Parathyroid adenoma (tissue), 2 donors: ENCODE measurements around the gene KLF17.

ENCODE experiments used
- H2AFZ ChIP-seq: fragments of 300-600 bp; sonication (generic); one replicate; pipeline ENCODE4 v1.7.0; 2017; ENCODE audit warnings: antibody characterized with exemption, mild to moderate bottlenecking
- H3K27ac ChIP-seq: fragments of 300-600 bp; sonication (generic); one replicate; pipeline ENCODE4 v1.7.0; 2017
- H3K27me3 ChIP-seq: fragments of 300-600 bp; sonication (generic); one replicate; pipeline ENCODE4 v1.7.0; 2017; ENCODE audit warnings: low read length; ENCODE audit not compliant: control insufficient read depth, insufficient read depth
- H3K36me3 ChIP-seq: fragments of 300-600 bp; sonication (generic); one replicate; pipeline ENCODE4 v1.7.0; 2017; ENCODE audit warnings: low read length; ENCODE audit not compliant: control insufficient read depth, insufficient read depth
- H3K4me1 ChIP-seq: fragments of 300-600 bp; sonication (generic); one replicate; pipeline ENCODE4 v1.7.0; 2017; ENCODE audit warnings: control low read depth
- H3K4me2 ChIP-seq: fragments of 300-600 bp; sonication (generic); one replicate; pipeline ENCODE4 v1.7.0; 2017; ENCODE audit warnings: low read length
- H3K4me3 ChIP-seq: fragments of 300-600 bp; sonication (generic); one replicate; pipeline ENCODE4 v1.7.0; 2017; ENCODE audit warnings: low read depth, low read length
- H3K79me2 ChIP-seq: fragments of 300-600 bp; sonication (generic); one replicate; pipeline ENCODE4 v1.7.0; 2017; ENCODE audit warnings: control low read depth
- H3K9ac ChIP-seq: fragments of 300-600 bp; sonication (generic); one replicate; pipeline ENCODE4 v1.7.0; 2017; ENCODE audit warnings: mild to moderate bottlenecking
- H3K9me3 ChIP-seq: fragments of 300-600 bp; sonication (generic); one replicate; pipeline ENCODE4 v1.7.0; 2017; ENCODE audit warnings: low read length; ENCODE audit not compliant: control insufficient read depth
- CTCF ChIP-seq: fragments of 300-600 bp; sonication (generic); IDR thresholded peaks from one replicate; pipeline ENCODE4 v1.7.0; 2017; ENCODE audit warnings: antibody characterized with exemption, mild to moderate bottlenecking
- donor health status: primary hyperparathyroidism.

The KLF17 gene

GRCh38 chr1:44146536-44147361, 28.1 kb downstream of the KLF17 start:
- no peaks in the 10 kb centered on the region for H3K9me3 ChIP-seq
- H3K27me3 ChIP-seq, result no peaks in the 10 kb centered on the region
- TF ChIP-seq CTCF, result no peak
- H3K79me2 ChIP-seq, result no peaks in the 10 kb centered on the region
- no peaks in the 10 kb centered on the region for H3K36me3 ChIP-seq
- H3K4me1 ChIP-seq, result no peaks in the 10 kb centered on the region
- H3K4me3 ChIP-seq, result no peak overlapping the region
- H3K4me2 ChIP-seq, result no peak overlapping the region
- H3K9ac ChIP-seq, result no peak overlapping the region
- H2AFZ ChIP-seq, result no peak overlapping the region
- no peak overlapping the region for H3K27ac ChIP-seq

- Histone ChIP-seq H2AFZ (no peak overlapping the region), H3K27me3 (no peaks in the 10 kb centered on the region), H3K27ac (no peak overlapping the region), H3K9ac (no peak overlapping the region), H3K4me1 (no peaks in the 10 kb centered on the region), H3K79me2 (no peaks in the 10 kb centered on the region), H3K36me3 (no peaks in the 10 kb centered on the region), H3K9me3 (no peaks in the 10 kb centered on the region), H3K4me3 (no peak overlapping the region), H3K4me2 (no peak overlapping the region)
- TF ChIP-seq CTCF, result no peak
Measured at GRCh38 chr1:44147582-44147981, 29.0 kb downstream of the KLF17 start.

DNA sequence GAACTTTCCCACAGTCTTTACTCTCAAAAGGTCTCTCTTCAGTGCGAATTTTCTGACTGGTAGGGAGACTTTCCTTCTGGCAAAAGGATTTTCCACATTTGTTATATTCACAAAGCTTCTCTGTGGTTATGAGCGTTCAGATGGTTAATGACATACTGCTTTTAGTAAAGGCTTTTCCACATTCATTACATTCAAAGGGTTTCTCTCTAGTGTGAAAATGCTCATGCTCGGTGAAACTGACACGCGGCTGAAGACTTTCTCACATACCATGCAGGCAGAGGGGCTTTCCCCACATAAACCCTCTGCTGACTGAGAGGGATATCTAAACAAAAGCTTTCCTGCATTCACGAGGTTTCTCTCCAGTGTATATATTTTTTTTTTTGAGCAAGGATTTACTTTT, 32.7 kb downstream of the KLF17 start:
- TF ChIP-seq CTCF, result no peak
- no peaks in the 10 kb centered on the region for H3K9me3 ChIP-seq
- H3K27ac ChIP-seq, result no peak overlapping the region
- no peak overlapping the region for H3K4me3 ChIP-seq
- H3K79me2 ChIP-seq, result no peaks in the 10 kb centered on the region
- no peak overlapping the region for H2AFZ ChIP-seq
- no peaks in the 10 kb centered on the region for H3K4me1 ChIP-seq
- H3K4me2 ChIP-seq, result no peak overlapping the region
- no peaks in the 10 kb centered on the region for H3K36me3 ChIP-seq
- no peaks in the 10 kb centered on the region for H3K27me3 ChIP-seq
- no peak overlapping the region for H3K9ac ChIP-seq

DNA sequence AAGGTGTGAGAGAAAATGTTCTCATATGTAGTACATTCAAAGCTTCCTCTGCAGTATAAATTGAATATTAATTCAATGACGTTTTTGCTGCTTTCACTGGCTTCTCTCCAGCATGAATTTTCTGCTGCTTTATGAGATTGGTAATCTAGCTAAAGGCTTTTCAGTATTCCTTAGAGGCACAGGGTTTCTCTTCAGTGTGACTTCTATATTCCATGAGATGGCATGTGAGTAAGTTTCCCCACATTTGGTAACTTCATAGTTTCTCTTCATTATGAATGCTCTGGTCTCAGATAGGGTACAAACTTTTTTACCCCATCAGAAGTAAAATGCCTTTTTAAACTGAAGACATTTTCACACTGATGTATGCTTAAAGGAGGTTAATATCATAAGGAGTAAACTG, 33.2 kb downstream of the KLF17 start:
- Histone ChIP-seq H3K9ac (no peak overlapping the region), H3K9me3 (no peaks in the 10 kb centered on the region), H3K27me3 (no peaks in the 10 kb centered on the region), H2AFZ (no peak overlapping the region), H3K36me3 (no peaks in the 10 kb centered on the region), H3K27ac (no peak overlapping the region), H3K4me3 (no peak overlapping the region), H3K4me1 (no peaks in the 10 kb centered on the region), H3K4me2 (no peak overlapping the region), H3K79me2 (no peaks in the 10 kb centered on the region)
- no peak for TF ChIP-seq CTCF

DNA sequence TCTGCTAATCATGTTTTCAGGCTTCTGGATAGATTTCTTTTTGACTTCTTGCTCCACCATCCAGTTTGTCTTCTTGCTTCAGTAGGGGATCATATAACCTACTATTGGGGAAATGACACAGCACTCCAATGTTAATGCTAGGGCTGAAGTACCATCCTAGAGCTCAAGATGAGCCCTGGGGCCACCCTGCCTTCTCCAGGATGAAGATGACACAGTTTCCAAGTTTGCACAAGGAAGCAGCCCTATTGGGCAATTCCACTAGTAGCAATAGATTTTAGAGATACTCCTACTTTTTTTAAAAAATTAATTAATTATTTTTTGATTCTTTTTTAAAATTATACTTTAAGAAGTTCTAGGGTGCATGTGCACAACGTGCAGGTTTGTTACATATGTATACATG, 34.1 kb downstream of the KLF17 start:
- no peaks in the 10 kb centered on the region for H3K4me1 ChIP-seq
- H3K4me2 ChIP-seq, result no peak overlapping the region
- no peaks in the 10 kb centered on the region for H3K79me2 ChIP-seq
- H3K27me3 ChIP-seq, result no peaks in the 10 kb centered on the region
- H3K9me3 ChIP-seq, result no peaks in the 10 kb centered on the region
- H3K9ac ChIP-seq, result no peak overlapping the region
- no peak overlapping the region for H2AFZ ChIP-seq
- no peak overlapping the region for H3K4me3 ChIP-seq
- TF ChIP-seq CTCF, result no peak
- no peaks in the 10 kb centered on the region for H3K36me3 ChIP-seq
- no peak overlapping the region for H3K27ac ChIP-seq
